GM18868 (cell line): ENCODE data around the gene ZNF502.
"Not testable (repeated sequence)": the region's sequence is repeated elsewhere in the genome, so short reads cannot be mapped to it uniquely, and the experiment has no call there.

Experiments used
- ATAC-seq: cut with Tn5 transposase; IDR thresholded peaks from one replicate; pipeline ENCODE4 v1.9.1; 2021; ENCODE audit warnings: mild to moderate bottlenecking, moderate library complexity; ENCODE audit not compliant: unreplicated experiment

Gene ZNF502

GRCh38 chr3:44712455-44713075 is at the start of gene ZNF502:
Gene ZNF502 (plus strand): TSS chr3:44712660. CDS start chr3:44720262, 7,602 bp downstream.
- no peak for ATAC-seq

DNA sequence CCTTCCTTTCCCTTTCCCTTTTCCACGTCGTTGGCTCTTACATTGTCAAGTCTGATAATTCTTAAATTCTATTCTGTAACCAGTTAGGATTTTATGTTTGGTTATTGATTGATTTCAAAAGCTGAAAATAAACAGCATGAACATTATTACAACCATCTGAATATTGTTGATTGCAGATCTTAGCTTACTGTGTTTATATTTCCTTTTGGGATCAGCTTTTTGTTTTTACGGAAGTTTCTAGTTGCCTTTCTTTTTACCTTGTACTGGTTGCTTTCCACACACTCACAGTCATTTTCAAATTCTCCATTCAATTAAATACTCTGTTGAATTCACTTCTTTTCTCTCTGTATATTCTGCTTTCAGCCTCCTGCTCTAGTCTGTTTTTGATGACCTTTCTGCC is 47.3 kb upstream of the ZNF502 start:
- ATAC-seq: no peak

GRCh38 chr3:44666346-44666745 is 46.1 kb upstream of the ZNF502 start:
- no peak for ATAC-seq

DNA sequence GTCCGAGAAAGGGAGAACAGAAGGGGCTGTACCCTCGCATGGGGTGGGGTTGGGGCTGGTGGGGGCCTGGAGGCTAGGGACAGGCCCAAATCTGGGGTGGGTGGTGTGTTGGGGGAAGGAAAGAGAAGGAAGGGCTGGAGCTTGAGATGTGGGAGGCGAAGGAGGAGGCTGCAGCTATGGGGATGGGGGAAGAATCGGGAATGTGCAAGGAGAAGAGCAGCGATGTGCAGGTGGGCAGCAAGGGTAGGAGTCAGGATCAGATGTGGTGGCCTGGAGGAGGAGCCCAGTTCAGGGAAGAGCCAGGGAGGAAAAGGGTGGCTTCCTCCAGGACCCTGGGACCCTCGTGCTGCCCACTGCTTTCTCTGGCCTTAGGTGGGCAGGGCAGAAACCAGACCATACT is 42.7 kb upstream of the ZNF502 start:
- ATAC-seq: no peak

GRCh38 chr3:44673466-44673865 is 39.0 kb upstream of the ZNF502 start:
- not testable (repeated sequence) for ATAC-seq

- ATAC-seq: no peak
Measured at GRCh38 chr3:44674211-44674610, 38.2 kb upstream of the ZNF502 start.

GRCh38 chr3:44678480-44679116 is 33.9 kb upstream of the ZNF502 start:
- ATAC-seq: no peak

GRCh38 chr3:44680921-44681455 is 31.5 kb upstream of the ZNF502 start:
- ATAC-seq: no peak

DNA sequence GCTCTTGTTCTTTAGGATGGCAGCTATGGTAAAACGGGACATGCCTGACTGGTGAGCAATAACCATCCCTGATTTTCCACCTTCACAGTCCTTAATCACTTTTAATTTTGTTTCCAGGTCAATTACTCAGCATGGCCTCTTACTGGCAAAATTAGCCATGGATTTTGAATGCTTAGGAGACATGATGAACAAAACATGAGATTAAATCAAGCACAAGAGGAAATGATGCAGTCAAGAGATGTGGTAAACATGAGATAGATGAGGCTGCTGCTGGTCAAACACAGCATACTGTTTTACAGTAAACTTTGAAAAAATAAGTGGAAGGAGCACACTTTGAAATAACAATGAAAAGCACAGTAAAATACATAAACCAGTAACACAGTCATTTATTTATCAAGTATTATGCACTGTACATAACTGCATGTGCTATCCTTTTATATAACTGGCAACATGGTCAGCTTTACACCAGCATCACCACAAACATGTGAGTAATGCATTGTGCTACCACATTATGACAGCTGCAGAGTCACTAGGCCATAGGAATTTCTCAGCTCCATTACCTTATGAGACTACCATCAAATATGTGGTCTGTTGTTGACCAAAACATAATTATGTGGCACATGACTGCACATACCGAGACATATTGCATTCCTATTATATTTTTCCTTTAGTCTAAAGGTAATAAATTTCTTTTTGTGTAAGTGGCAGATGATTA is 30.1 kb upstream of the ZNF502 start:
- ATAC-seq: no peak

GRCh38 chr3:44685128-44685800 is 27.2 kb upstream of the ZNF502 start:
- ATAC-seq: no peak

DNA sequence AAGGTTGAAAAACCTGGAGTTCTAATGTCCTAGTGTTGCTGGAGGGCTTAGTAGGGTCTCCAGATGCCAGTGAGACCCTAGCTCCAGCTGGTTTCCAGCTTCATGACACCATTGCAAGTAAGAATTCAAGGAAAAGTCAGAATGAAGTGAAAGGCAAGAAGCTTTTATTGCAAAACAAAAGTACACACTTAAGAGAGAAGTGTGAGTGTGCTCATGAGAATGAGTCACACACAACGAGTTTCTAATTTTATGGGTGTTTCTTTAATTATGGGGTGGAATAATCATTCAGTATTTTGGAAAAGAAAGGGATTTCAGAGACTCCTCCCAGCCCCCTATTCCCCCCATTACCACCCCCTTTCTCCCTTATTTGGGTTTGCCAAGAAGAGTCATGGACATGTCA is 24.6 kb upstream of the ZNF502 start:
- ATAC-seq: no peak

GRCh38 chr3:44721231-44722102 is 9.0 kb downstream of the ZNF502 start:
- no peak for ATAC-seq

DNA sequence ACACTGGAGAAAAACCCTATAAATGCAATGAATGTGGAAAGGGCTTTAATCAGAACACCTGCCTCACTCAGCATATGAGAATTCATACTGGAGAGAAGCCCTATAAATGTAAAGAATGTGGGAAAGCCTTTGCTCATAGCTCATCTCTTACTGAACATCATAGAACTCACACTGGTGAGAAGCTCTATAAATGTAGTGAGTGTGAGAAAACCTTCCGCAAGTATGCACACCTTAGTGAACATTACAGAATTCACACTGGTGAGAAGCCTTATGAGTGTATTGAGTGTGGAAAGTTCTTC is 9.6 kb downstream of the ZNF502 start:
- no peak for ATAC-seq

DNA sequence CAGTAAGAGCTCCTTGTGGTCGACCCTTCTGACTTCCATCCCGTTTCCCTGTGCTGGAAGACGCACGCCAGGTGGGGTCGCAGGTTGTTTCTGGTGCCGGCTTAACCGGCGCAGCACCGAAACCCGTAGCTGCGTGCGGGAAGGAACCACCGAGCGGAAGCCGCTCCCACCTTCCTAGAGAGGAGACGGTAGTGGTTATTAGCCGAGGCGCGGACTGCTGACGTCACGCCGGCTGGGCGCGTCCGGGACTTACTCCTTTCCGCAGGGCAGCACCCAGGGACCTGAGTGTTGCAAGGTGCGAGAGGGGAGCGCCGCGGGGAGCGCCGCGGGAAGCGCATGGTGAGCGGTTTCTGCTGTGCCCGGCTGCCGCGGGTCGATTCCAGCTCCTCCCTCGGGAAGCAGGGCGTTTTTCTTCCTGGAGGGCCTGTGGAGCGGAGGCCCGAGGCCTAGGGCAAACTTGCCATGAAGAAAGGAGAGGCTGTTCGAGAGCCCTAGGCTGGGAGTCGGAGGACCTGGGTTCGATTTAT is 17.0 kb downstream of the ZNF502 start, which contains the start of gene ZNF501:
ZNF501 (plus strand) TSS at position 252 of the 527 bp plus-strand sequence. CDS start 4,787 bp downstream, outside the sequence.
- peak; percentile 98 for ATAC-seq

- ATAC-seq: no peak
Measured at GRCh38 chr3:44734646-44735168, 22.2 kb downstream of the ZNF502 start.

DNA sequence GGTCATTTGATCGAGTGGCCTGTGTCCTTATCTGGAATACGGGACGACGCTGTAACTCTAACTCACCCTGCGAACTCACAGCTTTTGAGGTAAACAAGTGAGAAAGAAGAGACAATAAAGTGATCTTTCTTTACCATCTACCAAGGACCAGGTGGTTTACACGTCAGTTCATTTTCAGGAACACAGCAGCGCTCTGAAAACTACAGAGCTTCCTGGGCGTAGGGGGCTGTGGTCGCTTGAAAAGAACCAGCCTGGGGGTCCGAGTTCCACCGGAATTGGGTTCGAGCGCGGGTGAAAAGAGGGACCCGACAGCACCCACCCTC is 48.6 kb downstream of the ZNF502 start:
- peak; percentile 22 for ATAC-seq

DNA sequence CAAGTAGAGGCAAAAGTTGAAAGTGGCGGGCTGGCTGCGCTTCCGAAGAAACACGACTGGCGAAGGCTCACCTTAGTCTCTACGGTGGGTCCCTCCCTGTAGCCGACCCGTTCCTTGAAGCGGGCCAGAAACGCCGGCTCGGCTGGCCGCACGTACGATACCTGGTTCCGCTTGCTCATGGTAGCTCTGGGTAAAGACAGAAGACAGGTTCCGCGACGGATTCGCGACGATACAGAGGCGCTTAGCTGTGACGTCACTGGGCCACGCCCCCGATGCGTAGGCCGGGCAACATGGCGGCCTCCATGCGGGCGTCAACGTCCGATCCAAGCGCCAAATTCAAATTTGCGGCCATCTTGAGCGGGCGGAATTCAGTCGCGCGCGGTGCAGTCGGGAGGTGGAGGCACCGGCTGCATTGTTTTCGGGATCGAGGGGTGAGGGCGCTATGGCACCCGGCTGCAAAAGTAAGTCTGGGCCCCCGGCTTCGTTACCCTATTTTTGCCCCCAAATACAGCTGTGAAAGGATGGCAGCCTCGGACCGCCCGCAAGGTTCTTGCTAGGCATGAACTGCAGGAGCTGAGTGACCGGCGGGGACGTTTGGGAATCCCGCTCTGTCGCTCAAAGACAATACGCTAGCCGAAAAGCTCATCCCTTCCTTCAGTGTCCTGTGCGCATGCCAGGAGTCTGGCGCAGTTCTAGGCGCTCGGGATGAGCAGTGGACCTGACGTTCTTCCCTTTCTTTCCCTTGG is 49.1 kb downstream of the ZNF502 start, which contains the start of the genes KIAA1143 and KIF15:
KIAA1143 (minus strand) TSS at position 196 of the 746 bp plus-strand sequence; CDS start at position 179, 17 bp downstream.
KIF15 (plus strand) TSS at position 371 of the 746 bp plus-strand sequence; CDS start at position 443, 72 bp downstream.
- peak; percentile 91 for ATAC-seq

DNA sequence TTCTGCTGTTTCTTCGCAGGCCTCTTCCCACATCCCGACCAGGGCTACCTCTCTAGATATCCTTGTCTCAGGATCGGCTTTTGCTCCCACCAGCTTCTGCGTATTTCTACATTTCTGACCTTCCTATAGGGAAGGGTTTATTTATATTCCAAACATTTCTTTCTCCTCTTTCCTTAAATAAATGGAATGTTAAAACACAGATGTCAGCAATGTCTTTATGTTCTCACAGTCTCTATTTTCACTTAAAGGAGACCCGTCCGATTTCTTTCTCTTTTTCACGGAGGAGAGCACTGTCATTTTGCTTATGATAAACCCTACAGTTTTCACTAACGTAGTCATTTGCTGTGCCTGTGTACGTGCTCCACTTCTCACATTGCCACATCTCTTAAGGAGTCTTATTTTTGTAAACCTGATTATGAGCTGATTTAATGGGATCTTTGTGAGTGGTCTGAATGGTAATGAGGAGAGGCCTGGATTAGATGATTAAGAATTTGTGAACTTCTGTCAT is 49.8 kb downstream of the ZNF502 start:
- no peak for ATAC-seq

GRCh38 chr3:44762690-44763089 is 50.2 kb downstream of the ZNF502 start:
- no peak for ATAC-seq
